Activated CD8-positive, alpha-beta memory T cell treated with anti-CD3 and anti-CD28 coated beads for 36 hours (primary cell): ENCODE measurements around the gene DCLK2. TPM values are rescaled to one million over a fixed set of nuclear protein-coding genes. Genes with fewer than 3 reads are reported as not detected.

Experiments
- CTCF ChIA-PET: fragments of 350-600 bp; sonication (Branson Sonifier 250); formaldehyde crosslinking; loops from one replicate; lab custom pipeline; 2021; ENCODE audit warnings: antibody characterized with exemption; lab: Charles Lee
- POLR2A ChIA-PET: fragments of 350-600 bp; sonication (Branson Sonifier 250); formaldehyde crosslinking; loops from one replicate; lab custom pipeline; 2021; ENCODE audit warnings: antibody characterized with exemption; lab: Charles Lee
- total RNA-seq, 2 experiments: library from RNA; stranded (reverse); gene quantifications; one replicate each; pipeline ENCODE4 v1.2.3, GENCODE V29; 2021

Gene DCLK2
- total RNA-seq, 2 experiments from 2014 or later, result not detected

DNA sequence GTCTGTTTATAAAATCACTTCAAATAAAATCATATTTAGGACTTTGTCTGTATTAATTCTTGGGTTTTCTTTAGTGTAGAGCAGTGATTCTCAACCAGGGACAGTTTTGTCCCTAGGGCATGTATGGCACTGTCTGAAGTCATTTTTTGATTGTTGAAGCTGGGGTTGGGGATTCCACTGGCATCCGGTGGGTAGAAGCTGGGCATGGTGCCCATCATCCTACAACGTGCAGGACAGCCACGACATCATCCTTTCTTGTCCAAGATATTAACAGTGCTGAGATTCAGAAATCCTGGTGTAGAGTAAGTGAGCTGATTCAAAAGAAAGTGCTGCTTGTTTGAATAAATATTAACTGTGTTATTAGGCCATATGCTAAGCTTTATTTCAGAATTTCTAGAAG is 28.6 kb downstream of the DCLK2 start:
- POLR2A ChIA-PET, result interaction anchor here (0.7 kb wide), 1 partner anchor 136 kb away, joined by 4 read pairs; no protein-coding TSS in a partner anchor
- CTCF ChIA-PET, result interaction anchor here (0.9 kb wide), 1 partner anchor 13 kb away, joined by 3 read pairs; no protein-coding TSS in a partner anchor

DNA sequence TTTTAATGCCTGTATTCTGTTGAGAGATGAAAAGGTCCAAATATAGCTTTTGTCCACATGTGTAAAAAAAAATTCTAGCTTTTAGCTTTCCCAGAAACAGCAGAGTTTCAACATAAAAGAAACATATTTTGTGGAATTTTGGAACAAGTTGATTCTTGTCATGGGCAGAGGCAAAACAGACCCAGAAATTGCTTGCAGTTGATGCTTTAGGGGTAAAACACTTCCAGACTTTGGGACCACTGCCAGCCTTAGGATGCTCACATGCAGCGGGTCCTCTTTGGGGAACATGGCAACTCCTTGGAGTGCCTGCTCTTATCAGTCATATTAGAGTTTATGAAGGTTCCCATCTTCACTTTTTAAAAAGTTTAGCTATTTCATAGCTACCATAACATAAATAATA is 30.4 kb downstream of the DCLK2 start:
- ChIA-PET POLR2A (no interaction called here), CTCF (no interaction called here)

DNA sequence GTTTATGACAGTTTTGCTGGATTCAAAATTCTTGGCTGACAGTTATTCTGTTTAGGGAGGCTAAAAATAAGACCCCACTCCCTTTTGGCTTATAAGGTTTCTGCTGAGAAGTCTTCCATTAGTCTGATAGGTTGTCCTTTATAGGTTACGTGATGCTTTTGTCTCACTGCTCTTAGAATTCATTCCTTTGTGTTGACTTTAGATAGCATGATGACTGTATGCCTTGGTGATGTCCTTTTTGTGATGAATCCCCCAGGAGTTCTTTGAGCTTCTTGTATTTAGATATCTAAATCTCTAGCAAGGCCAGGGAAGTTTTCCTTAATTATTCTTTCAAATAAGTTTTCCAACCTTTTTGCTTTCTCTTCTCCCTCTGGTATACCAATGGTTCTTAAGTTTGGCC is 36.4 kb downstream of the DCLK2 start:
- POLR2A ChIA-PET, result no interaction called here
- CTCF ChIA-PET, result no interaction called here

DNA sequence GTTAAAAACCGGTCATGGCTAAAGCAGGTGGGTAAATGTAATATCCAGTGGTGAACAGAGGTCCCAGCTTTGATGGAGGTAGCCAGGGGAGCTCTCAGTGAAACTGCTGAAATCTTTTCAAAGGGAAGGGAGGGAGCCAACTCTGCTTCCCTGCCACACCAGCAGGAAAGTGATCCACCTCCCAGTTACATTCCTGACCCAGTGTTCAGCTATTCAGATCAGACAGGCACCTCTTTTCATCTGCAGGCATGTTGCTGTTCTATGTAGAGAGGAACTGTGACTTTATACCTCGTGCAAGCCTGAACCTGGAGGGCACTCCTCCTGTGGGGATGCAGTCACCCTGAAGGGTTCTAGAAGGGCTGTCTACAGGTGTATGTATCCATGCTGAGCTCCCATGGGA is 37.6 kb downstream of the DCLK2 start:
- ChIA-PET POLR2A (no interaction called here), CTCF (no interaction called here)

DNA sequence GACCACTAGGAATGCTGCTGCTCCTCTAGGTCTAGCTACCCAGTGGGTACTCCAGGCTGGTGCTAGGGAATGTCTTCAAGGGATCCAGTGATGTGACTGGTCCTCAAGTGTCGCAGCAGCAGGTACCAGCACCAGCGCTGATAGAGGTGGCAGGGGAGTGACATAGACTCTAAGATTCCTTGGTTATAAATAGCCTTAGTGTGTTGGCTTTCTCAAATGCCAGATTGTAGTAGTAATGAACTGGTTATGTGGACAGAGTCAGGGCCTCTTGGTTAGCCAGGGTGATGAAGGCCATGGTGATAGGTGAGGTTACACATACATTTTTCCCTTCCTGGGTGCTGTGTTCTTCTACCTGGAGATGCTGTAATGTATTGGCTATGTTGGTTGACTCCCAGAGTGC is 38.3 kb downstream of the DCLK2 start:
- POLR2A ChIA-PET, result no interaction called here
- CTCF ChIA-PET, result no interaction called here

DNA sequence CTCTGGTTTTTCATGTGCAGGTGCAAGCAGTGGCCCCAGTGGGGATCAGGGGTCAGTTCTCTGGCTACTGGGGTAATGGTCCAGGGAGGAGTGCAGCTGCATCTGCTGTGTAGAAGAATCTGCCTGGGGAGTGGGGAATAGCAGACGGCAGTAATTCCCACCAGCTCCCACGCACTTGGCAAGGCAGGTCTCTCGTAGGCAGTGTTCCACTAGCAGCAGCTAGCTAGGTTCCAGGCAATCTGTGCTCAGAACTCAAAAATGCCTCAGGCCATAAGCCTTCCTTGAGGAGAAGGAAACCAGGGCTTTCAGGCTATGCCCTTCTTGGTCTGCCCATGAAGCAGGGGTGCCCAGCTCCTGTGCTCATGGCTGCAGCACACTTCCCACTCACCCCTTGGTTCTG is 38.8 kb downstream of the DCLK2 start:
- ChIA-PET CTCF (no interaction called here), POLR2A (no interaction called here)

DNA sequence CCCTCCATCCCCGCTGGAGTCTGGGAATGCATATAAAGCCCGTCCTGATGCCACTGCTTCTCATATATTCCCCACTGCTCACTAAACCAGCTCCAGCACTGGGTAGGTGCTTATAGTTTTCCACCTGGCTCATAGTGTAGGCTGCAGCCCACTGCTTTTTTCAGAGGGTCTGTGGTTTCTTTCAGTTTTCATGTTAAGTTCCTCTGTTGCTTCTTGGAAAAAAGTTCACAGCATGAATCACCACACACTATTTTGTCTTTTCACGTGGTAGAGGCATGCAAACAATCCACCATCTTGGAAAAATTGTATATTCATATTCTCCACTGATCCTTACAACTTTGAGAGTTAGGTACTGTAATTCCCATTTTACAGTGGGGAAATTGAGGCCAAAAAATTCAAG is 39.4 kb downstream of the DCLK2 start:
- ChIA-PET POLR2A (no interaction called here), CTCF (no interaction called here)

DNA sequence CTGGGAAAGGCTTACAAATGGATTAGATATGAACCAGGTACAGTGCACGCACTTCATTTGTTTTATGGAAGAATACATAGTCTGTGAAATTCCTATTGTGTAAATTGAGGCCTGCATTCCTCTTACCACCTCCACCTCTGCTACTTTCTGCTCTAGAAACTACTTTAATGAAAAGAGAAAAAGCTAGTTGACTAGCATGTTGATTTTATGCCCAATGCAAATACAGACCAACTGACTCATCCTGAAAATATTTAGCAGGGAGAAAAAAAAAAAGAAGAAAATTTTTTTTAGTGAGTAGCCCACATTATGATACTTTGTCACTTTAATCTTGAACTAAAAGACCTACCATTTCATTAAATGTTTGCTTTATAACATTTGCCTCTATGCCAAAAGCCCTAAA is 41.2 kb downstream of the DCLK2 start:
- POLR2A ChIA-PET, result no interaction called here

DNA sequence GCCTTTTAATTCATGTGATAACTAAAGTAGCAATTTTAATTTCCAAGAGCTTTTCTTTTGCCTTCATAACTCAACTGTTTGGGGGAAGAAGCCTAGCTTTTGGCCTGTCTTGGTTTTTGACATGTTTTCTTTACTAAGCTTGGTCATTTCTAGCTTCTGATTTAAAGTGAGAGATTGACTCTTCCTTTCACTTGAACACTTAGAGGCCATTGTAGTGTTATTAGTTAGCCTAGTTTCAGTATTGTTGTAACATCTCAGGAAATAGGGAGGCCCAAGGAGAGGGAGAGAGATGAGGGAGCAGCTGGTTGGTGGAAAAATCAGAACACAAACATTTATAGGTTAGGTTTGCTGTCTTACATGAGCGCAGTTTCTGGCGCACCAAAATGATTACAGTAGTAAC is 44.8 kb downstream of the DCLK2 start:
- CTCF ChIA-PET, result no interaction called here
- POLR2A ChIA-PET, result no interaction called here

More for the DNA sequence above, 41.2 kb downstream of the DCLK2 start:
- CTCF ChIA-PET, result interaction anchor here (0.8 kb wide), 1 partner anchor 12 kb away, joined by 3 read pairs; no protein-coding TSS in a partner anchor

DNA sequence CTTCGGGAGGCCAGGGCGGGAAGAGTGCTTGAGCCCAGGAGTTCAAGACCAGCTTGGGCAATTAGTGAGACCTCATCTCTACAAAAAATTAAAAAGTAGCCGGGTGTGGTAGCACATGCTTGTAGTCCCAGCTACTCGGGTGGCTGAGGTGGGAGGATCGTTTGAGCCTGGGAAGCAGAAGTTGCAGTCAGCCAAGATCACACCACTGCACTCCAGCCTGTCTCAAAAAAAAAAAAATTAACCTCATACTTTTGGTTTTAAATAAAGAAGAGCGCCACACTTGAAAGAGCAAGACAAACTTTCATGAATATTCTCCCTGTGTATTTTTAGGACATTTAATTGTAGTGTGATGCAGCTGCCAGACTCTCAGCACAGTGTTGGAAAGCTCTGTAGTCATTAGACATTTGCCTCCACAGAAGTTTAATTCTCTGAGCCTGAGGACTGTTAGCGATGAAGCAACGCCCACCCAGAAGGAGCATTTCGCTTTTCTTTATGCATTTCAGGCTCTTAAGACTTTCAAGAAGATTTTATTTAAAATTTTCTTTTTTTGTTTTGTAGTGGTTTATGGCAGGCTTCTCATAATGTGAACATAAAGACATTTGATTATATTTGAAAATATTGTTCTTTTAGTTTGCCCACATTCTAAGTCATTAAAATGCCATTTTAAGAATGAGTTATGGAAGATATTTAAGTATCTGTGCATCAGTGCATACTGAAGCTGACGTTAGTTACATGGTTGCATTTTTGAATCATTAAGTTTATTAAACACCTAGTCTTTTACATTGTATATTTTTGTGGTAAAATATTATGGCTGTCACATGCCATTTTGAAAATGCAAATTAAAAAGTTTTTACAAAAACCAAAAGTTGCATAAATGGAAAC is 45.8 kb downstream of the DCLK2 start:
- ChIA-PET CTCF (no interaction called here), POLR2A (no interaction called here)

DNA sequence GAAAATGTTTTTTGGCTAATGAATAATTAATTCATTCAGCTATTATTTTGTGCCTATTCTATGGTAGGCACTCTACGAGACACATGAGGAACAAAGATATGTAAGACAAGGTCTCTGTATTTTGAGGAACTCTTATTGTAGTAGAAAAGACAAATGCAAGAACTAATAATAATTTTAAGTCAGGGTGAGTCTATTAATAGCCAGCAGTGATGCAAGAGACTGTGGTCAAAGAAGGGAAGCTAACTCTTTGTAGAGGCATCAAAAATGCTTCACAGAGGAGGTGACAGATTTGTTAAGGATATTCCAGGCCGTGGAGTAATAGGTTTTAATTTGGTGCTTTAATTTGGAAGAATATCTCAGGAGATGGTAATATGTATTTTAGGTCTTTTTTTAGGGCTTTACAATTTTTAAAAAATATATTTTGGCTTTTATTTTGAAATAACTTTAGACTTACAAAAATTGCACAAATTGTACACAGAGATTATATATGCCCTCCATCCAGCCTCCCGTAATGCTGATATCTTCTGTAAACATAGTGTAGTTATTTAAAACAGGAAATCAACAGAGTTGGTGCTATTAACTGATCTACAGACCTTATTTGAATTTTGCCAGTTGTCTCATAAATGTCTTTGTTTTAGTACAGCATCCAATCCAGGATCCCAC is 48.1 kb downstream of the DCLK2 start:
- ChIA-PET CTCF (no interaction called here), POLR2A (no interaction called here)

DNA sequence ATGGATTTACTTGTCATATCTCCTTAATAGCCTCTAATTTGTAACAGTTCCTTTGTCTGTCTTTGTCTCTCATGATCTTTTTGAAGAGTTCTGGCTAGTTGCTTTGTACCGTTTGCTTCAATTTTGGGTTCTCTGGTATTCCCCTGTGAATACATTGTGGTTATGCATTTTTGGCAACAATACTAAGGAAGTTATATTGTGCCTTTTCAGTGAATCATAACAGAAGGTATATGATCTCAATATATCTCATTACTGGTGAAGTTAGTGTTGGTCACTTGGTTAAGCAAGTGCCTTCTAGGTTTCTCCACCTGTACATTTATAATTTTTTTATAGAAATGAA is 48.6 kb downstream of the DCLK2 start:
- POLR2A ChIA-PET, result no interaction called here

DNA sequence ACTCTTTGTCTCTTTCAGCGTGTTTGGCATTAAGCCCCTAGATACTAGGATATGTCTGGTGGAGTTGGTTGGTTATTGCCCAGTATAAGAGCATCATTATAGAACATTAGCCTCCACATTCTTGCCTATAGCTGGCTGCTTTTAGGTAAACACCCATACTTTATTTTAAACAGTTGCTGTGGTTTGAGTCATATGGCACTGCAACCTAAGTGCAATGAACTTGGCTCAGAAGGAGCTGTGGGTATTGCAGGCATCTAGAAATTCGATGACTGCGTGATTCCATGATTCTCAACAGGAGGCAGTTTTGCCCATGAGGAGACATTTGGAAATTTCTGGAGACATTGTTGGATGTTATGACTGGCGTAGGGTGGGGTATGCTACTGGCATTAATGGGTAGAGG is 49.5 kb downstream of the DCLK2 start:
- POLR2A ChIA-PET, result no interaction called here
- CTCF ChIA-PET, result no interaction called here

More for the DNA sequence above, 48.6 kb downstream of the DCLK2 start:
- CTCF ChIA-PET, result no interaction called here

DNA sequence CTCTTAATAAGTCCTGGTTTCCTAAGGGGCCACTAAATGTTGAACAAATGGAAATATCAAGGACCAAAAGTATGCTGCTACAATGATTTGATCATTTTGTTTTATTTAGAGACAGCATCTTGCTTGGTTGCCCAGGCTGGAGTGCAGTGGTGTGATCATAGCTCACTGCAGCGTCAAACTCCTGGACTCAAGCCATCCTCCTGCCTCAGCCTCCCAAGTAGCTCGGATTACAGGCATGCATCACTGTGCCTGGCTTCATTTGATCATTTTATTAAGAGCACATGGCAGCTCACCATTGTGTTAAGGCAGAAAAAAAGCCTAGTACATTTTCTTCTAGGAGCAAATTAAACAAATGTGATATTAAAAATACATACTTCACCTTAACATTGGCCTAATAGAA is 52.7 kb downstream of the DCLK2 start:
- POLR2A ChIA-PET, result no interaction called here
- CTCF ChIA-PET, result no interaction called here

DNA sequence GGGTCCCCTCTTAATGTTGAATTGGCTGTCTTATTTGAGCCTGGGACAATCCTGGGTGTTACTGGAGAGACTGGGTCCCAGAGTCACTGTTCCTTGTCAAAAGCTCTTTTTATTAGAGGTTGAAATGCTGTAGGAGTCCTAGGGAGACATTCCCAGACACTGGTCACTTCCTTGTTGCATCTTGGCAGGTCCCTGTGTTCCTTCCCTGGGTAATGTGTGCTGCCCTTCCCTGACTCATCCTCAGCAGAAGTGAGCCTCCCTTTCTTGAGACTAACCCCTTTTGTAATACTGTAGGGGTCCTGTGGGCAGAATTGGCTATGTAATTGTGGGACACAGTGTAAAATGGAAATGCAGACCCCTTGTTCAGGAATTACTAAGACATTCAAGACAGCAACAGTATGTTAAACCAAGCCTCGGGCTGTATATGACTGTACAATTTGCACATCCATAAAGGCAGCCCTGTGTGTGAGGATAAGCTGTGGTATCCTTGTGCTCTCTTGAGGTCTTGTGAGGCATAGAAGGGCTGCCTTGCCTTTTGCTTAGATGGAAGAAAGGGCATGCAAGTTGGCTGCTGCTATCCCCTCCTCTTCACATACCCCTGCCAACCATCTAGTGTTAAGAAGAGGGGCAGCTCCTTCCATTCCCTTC is 53.5 kb downstream of the DCLK2 start:
- CTCF ChIA-PET, result no interaction called here
- POLR2A ChIA-PET, result no interaction called here

DNA sequence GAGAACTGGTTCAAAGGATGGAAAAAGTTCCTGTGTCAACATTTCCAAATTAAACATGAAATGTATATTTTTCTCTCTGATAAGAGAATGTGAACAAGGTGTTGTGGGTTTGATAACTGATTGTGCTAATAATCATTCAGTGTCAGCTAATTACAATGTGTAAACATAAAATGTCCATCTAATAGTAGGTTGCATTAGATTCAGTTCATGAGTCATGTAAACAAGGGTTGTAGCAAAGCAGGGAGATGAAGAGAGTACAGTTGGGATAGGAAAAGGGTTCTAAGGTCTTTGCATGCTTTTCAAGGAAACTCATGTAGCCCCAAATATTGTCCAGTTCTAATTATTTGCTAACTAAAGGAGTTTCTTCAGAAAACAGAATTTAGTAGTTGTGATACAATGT is 55.4 kb downstream of the DCLK2 start:
- ChIA-PET CTCF (no interaction called here), POLR2A (no interaction called here)

DNA sequence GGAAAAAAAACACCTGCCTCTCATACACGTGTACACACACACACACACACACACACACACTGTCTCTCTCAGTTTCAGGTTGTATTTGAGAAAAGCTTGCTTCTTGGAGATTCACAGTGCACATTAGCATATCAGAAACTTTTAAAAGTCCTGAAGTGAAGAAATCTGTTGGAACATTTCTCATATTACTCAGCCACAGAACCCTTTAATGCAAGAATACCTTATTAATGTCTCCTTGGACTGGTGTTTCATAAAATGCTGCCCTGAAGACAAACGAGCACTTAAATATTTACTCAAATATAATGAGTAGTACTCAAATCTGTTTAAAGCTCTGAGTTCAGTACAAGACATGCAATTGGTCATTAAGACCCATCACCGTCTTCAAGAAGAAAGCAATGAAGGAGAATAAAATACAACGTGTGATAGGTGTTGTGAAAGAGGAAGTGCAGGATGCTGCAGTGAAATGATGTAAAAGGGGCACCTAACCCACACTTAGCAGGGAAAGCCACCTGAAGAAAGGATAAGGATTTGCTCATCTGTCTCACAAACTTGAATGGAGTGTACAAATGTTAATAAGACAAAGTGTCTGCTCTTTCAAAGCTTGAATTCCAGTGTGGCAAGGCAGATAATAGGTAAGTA is 57.0 kb downstream of the DCLK2 start:
- ChIA-PET POLR2A (no interaction called here), CTCF (no interaction called here)

DNA sequence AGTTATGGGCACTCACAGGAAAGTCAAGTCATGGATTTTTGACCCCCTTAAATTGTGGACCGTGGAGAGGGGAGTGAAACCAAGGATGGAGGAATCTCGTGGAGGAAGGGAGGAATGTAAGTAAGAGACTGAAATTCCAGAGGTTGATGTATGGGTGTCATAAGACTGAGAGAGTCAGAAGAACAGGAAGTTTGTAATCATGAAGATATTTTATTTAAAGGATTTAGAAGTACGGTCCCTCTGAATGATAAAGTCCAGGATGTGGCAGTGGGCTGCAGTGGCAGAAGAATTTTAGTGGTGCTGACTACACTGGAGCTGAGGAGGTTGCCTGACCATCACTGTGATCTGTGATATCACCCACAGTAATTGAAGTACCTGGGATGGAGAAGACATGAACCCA is 57.8 kb downstream of the DCLK2 start:
- ChIA-PET CTCF (no interaction called here), POLR2A (no interaction called here)

DNA sequence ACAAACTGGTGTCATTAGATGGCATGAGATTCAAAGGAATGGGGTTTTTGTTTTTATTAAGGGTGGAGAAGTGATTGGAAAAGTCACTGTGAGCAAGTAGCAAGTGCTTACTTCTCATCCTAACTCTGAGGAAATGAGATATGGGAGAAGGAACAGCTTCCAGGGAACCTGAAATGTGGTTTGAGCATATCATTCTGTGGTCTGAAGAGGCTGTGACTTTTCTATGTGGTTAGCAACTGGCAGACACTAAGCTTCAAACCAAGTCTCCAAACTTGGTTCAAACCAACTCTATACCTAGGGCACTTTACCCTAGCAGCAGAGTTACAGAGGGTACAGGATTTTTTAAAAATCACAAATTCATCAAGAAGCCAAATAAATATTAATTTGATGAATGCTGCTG is 58.2 kb downstream of the DCLK2 start:
- CTCF ChIA-PET, result no interaction called here
- POLR2A ChIA-PET, result no interaction called here

DNA sequence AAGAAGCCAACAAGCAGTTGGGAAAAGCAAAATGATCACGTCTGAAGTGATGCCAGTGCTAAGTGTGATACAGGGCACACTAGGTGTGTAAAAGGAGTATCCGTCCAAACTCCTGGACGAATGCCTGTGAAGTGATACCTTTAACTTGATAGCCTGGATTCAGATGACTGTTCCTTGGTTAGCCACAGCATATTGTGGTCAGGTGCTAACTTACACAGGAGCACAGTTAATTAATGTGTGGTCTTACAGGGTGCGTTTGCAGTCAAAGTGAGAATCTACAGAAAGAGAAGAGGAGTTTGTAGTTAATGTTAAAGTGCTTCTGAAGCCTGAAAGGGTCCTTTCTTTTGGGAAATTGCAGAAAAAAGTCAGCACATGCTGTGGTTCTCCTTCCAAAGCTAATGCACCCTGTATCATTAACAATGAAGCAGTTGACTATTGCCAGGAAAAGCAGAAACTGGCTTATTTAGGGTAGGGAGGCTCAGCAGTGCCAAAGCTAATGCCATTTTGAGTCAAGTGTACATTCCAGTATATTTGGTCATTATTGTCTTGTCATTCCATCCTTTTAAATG is 61.1 kb downstream of the DCLK2 start:
- ChIA-PET POLR2A (no interaction called here), CTCF (no interaction called here)
